ENCODE data around the gene SH3GL1.
"Not testable (repeated sequence)": the region's sequence is repeated elsewhere in the genome, so short reads cannot be mapped to it uniquely, and the experiment has no call there.

SH3GL1 gene

DNA sequence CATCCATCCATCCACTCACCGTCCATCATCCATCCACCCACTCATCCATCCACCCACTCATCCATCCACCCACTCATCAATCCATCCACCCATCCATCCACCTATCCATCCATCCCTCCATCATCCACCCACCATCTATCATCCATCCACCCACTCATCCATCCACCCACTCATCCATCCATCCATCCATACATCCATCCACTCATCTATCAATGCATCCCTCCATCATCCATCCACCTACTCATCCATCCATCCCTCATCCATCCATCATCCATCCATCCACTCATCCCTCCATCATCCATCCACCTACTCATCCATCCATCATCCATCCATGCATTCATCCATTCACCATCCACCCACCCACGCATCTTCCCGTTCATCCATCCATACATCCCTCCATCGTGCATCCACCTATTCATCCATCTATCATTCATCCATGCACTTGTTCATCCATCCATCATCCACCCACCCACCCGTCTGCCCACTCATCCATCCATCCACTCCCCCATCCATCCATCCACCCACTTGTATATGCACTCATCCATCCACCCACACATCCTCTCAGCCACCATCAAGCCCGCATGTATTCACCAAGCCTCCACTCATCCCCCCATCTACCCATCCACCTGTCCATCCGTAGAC lies 65.3 kb downstream of the SH3GL1 start:
- TF ChIP-seq POU2F2 (IDR thresholded peaks at IDR 0.05; ENCODE audit: low read depth, low read length) (no peak), PAX5 (IDR thresholded peaks at IDR 0.05; ENCODE audit: insufficient read depth, low read length, severe bottlenecking) (no peak), POLR2AphosphoS5 (IDR thresholded peaks at IDR 0.05; ENCODE audit: low read depth, low read length) (no peak), SPI1 (IDR thresholded peaks at IDR 0.05; ENCODE audit: low read depth, low read length) (no peak), POLR2A (IDR thresholded peaks at IDR 0.05; ENCODE audit: low read depth, low read length) (no peak), TAF1 (IDR thresholded peaks at IDR 0.05; ENCODE audit: low read depth, low read length) (no peak)
- DNase-seq (ENCODE audit: insufficient read length, low spot score) (no peak), FAIRE-seq (peak; percentile 9)

GRCh38 chr19:4329858-4330257 lies 70.5 kb downstream of the SH3GL1 start:
- DNase-seq (ENCODE audit: insufficient read length, low spot score) (no peak), FAIRE-seq (no peak)
- TF ChIP-seq TAF1 (IDR thresholded peaks at IDR 0.05; ENCODE audit: low read depth, low read length) (no peak), POU2F2 (IDR thresholded peaks at IDR 0.05; ENCODE audit: low read depth, low read length) (no peak)

- not testable (repeated sequence) for FAIRE-seq; DNase-seq (ENCODE audit: insufficient read length, low spot score)
These were observed 71.2 kb downstream of the SH3GL1 start for GRCh38 chr19:4328991-4329681.

DNA sequence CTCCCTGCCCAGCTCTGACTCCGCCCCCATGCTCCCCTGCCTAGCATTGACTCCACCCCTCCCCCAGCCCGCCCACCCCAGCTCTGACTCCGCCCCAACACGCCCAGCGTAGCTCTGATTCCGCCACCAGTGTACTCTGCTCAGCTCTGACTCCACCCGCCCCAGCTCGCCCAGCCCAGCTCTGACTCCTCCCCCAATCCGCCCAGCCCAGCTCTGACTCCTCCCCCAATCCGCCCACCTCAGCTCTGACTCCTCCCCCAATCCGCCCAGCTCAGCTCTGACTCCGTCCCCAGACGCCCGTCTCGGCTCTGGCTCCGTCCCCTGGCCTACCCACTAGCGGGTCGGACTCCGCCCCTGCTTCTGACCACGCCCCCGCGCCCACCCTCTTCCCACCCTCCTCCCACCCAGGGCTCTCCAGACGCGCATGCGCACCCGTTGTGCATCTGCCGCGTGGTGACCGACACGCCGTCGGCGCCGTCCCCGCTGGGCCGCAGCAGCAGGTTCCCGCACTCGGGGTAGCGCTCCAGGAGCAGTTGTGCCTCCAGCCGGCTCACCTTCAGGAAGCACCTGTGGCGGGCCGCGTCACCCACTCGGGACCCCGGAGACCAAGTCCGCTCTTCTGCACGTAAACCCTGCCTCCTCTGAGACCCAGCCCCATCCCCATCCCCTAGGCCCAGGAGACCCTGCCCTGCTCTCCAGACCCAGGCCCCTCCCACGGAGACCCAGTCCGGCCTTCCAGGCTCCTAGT lies 71.9 kb downstream of the SH3GL1 start:
- FAIRE-seq (peak; percentile 97), DNase-seq (ENCODE audit: insufficient read length, low spot score) (peak; percentile 94)
- TF ChIP-seq POLR2AphosphoS5 (IDR thresholded peaks at IDR 0.05; ENCODE audit: low read depth, low read length) (0 out of 2 replicates have a peak, but pooled peaks have one; percentile 54), SPI1 (IDR thresholded peaks at IDR 0.05; ENCODE audit: low read depth, low read length) (no peak), PAX5 (IDR thresholded peaks at IDR 0.05; ENCODE audit: insufficient read depth, low read length, severe bottlenecking) (no peak), POU2F2 (IDR thresholded peaks at IDR 0.05; ENCODE audit: low read depth, low read length) (no peak), TAF1 (IDR thresholded peaks at IDR 0.05; ENCODE audit: low read depth, low read length) (no peak), POLR2A (IDR thresholded peaks at IDR 0.05; ENCODE audit: low read depth, low read length) (peak; percentile 19; the same call in 1 of the 2 replicates)

DNA sequence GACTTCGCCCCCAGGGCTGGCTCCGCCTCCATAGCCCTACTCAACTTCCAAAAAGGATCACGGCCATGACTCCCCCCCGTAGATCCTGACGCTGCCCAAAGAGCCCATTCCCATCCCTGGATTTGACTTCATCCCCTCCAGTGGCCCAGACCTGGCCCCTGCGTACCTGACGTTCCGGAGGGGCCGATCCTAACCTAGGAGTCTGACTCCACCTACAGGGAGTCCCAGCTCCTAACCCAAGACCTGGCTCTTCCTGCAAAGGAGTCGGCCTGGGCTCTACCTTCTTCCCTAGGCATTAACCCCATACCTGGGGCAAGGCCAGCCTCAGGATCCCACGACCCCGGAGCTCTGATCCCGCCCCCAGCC lies 72.5 kb downstream of the SH3GL1 start:
- FAIRE-seq: no peak
- TF ChIP-seq POU2F2 (IDR thresholded peaks at IDR 0.05; ENCODE audit: low read depth, low read length) (no peak), POLR2A (IDR thresholded peaks at IDR 0.05; ENCODE audit: low read depth, low read length) (no peak), POLR2AphosphoS5 (IDR thresholded peaks at IDR 0.05; ENCODE audit: low read depth, low read length) (no peak), PAX5 (IDR thresholded peaks at IDR 0.05; ENCODE audit: insufficient read depth, low read length, severe bottlenecking) (no peak), SPI1 (IDR thresholded peaks at IDR 0.05; ENCODE audit: low read depth, low read length) (no peak), TAF1 (IDR thresholded peaks at IDR 0.05; ENCODE audit: low read depth, low read length) (no peak)
- DNase-seq (ENCODE audit: insufficient read length, low spot score): no peak

DNA sequence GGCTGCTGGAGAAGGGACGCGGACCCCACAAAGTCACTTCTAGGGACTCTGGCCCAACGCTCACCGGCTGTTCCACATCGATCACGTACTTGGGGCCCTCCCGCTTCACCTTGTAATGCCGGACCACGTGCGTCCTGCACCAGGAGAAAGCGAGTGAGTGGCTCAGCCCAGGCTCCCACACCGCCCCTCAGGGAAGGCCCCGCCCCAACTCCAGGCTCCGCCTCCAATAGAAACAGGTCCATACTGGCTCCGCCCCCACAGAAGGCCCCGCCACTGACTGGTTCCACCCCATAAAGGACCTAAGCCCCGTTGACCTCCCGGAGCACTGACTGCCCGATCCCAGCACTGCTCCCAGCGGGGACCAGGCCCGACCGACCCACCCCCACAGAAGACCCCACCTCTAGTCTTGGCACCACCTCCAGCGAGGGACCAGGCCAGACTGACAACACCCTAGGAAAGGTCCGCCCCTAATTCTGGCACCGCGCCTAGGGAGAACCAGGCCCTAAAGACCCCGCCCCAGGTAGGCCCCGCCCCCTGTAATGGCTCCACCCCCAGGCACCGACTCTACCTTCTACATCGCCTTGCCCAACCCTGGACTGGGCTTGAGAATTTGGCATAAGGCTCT lies 73.0 kb downstream of the SH3GL1 start:
- TF ChIP-seq SPI1 (IDR thresholded peaks at IDR 0.05; ENCODE audit: low read depth, low read length) (no peak), PAX5 (IDR thresholded peaks at IDR 0.05; ENCODE audit: insufficient read depth, low read length, severe bottlenecking) (no peak), TAF1 (IDR thresholded peaks at IDR 0.05; ENCODE audit: low read depth, low read length) (no peak), POLR2AphosphoS5 (IDR thresholded peaks at IDR 0.05; ENCODE audit: low read depth, low read length) (no peak), POU2F2 (IDR thresholded peaks at IDR 0.05; ENCODE audit: low read depth, low read length) (no peak)

DNA sequence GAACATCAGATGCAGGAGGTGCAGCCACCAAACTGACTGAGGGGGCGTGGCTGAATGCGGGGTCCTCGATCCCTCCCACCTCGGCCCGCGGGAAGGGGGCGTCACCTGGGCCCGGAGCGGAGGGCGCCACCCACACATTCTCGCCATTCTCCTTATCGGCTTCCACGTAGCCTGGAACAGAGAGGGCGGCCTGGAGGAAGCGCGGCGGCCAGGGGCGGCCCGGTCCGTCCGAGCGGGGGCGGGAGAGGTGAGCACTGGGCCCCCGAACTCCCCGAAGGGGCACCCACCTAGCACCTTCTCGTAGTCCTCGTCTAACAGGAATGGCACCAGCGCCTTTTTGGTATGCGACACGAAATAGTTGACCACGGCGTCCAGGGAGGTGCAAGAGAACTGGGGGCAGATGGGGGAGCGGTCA lies 73.5 kb downstream of the SH3GL1 start:
- DNase-seq (ENCODE audit: insufficient read length, low spot score): no peak
- TF ChIP-seq PAX5 (IDR thresholded peaks at IDR 0.05; ENCODE audit: insufficient read depth, low read length, severe bottlenecking): no peak
- no peak for TF ChIP-seq POLR2AphosphoS5 (IDR thresholded peaks at IDR 0.05; ENCODE audit: low read depth, low read length)
- TF ChIP-seq POLR2A (IDR thresholded peaks at IDR 0.05; ENCODE audit: low read depth, low read length): no peak
- no peak for TF ChIP-seq TAF1 (IDR thresholded peaks at IDR 0.05; ENCODE audit: low read depth, low read length)
- TF ChIP-seq SPI1 (IDR thresholded peaks at IDR 0.05; ENCODE audit: low read depth, low read length): no peak
- TF ChIP-seq POU2F2 (IDR thresholded peaks at IDR 0.05; ENCODE audit: low read depth, low read length): no peak
- no peak for FAIRE-seq

More for the DNA sequence above, 73.0 kb downstream of the SH3GL1 start:
- DNase-seq (ENCODE audit: insufficient read length, low spot score) (no peak), FAIRE-seq (peak; percentile 58)

- TF ChIP-seq SPI1 (IDR thresholded peaks at IDR 0.05; ENCODE audit: low read depth, low read length) (no peak), POLR2A (IDR thresholded peaks at IDR 0.05; ENCODE audit: low read depth, low read length) (no peak), PAX5 (IDR thresholded peaks at IDR 0.05; ENCODE audit: insufficient read depth, low read length, severe bottlenecking) (no peak), POLR2AphosphoS5 (IDR thresholded peaks at IDR 0.05; ENCODE audit: low read depth, low read length) (no peak), POU2F2 (IDR thresholded peaks at IDR 0.05; ENCODE audit: low read depth, low read length) (no peak), TAF1 (IDR thresholded peaks at IDR 0.05; ENCODE audit: low read depth, low read length) (no peak)
- FAIRE-seq: no peak
- DNase-seq (ENCODE audit: insufficient read length, low spot score): no peak
These were observed 74.0 kb downstream of the SH3GL1 start for GRCh38 chr19:4326215-4326836.

GRCh38 chr19:4324228-4324627 lies 76.1 kb downstream of the SH3GL1 start:
- FAIRE-seq: no peak
- no peak for DNase-seq (ENCODE audit: insufficient read length, low spot score)
- TF ChIP-seq SPI1 (IDR thresholded peaks at IDR 0.05; ENCODE audit: low read depth, low read length) (no peak), POLR2AphosphoS5 (IDR thresholded peaks at IDR 0.05; ENCODE audit: low read depth, low read length) (no peak), POU2F2 (IDR thresholded peaks at IDR 0.05; ENCODE audit: low read depth, low read length) (no peak), POLR2A (IDR thresholded peaks at IDR 0.05; ENCODE audit: low read depth, low read length) (no peak), PAX5 (IDR thresholded peaks at IDR 0.05; ENCODE audit: insufficient read depth, low read length, severe bottlenecking) (no peak), TAF1 (IDR thresholded peaks at IDR 0.05; ENCODE audit: low read depth, low read length) (no peak)
